CD8-positive, alpha-beta memory T cell (primary cell): ENCODE results near the gene ASF1B. TPM values are rescaled to one million over a fixed set of nuclear protein-coding genes. Genes with fewer than 3 reads are reported as not detected.
"Not testable (repeated sequence)": the region's sequence is repeated elsewhere in the genome, so short reads cannot be mapped to it uniquely, and the experiment has no call there.

Experiments
- CTCF ChIA-PET: fragments of 350-600 bp; sonication (Branson Sonifier 250); formaldehyde crosslinking; loops from one replicate; lab custom pipeline; 2021; ENCODE audit warnings: antibody characterized with exemption; lab: Charles Lee
- POLR2A ChIA-PET: fragments of 350-600 bp; sonication (Branson Sonifier 250); formaldehyde crosslinking; loops from one replicate; lab custom pipeline; 2021; ENCODE audit warnings: antibody characterized with exemption; lab: Charles Lee
- DNase-seq, 5 donors: peaks; one replicate each; pipeline versions ENCODE4 v3.0.0 to v3.0.0-alpha.2; 2020 to 2022; ENCODE audit warnings: mixed read lengths in 1 of 5
- H3K27ac ChIP-seq: one replicate; pipeline ENCODE4 v1.7.0; 2013; ENCODE audit warnings: low read depth, mild to moderate bottlenecking, low read length, moderate library complexity
- H3K27me3 ChIP-seq: 2 replicates; pipeline ENCODE4 v1.7.0; 2013; ENCODE audit warnings: low read length, mild to moderate bottlenecking; ENCODE audit not compliant: insufficient read depth, poor library complexity, severe bottlenecking
- H3K36me3 ChIP-seq: 2 replicates; pipeline ENCODE4 v1.7.0; 2013; ENCODE audit warnings: mild to moderate bottlenecking, low read length, moderate library complexity; ENCODE audit not compliant: insufficient read depth
- H3K4me1 ChIP-seq: 2 replicates; pipeline ENCODE4 v1.7.0; 2013; ENCODE audit warnings: mild to moderate bottlenecking, low read length, moderate library complexity; ENCODE audit not compliant: insufficient read depth
- H3K4me3 ChIP-seq: 2 replicates; pipeline ENCODE4 v1.7.0; 2013; ENCODE audit warnings: mild to moderate bottlenecking, low read length
- H3K9me3 ChIP-seq: 2 replicates; pipeline ENCODE4 v1.7.0; 2013; ENCODE audit warnings: mild to moderate bottlenecking, low read length
- H3K27ac Mint-ChIP-seq, 8 donors: one replicate each; pipeline ENCODE4 v1.8.0; 2020 to 2021; ENCODE audit warnings: mixed read lengths in 8 of 8, mild to moderate bottlenecking in 6 of 8, inconsistent platforms in 3 of 8, moderate library complexity in 3 of 8
- H3K27me3 Mint-ChIP-seq, 2 donors: one replicate each; pipeline ENCODE4 v1.8.0; 2020 to 2021; ENCODE audit warnings: mixed read lengths in 2 of 2, mild to moderate bottlenecking in 1 of 2, moderate library complexity in 1 of 2
- H3K36me3 Mint-ChIP-seq, 3 donors: one replicate each; pipeline ENCODE4 v1.8.0; 2020 to 2021; ENCODE audit warnings: mixed read lengths in 3 of 3, inconsistent platforms in 1 of 3, mild to moderate bottlenecking in 1 of 3
- H3K4me1 Mint-ChIP-seq, 3 donors: one replicate each; pipeline ENCODE4 v1.8.0; 2020 to 2021; ENCODE audit warnings: mixed read lengths in 3 of 3, inconsistent platforms in 1 of 3, mild to moderate bottlenecking in 1 of 3
- H3K4me3 Mint-ChIP-seq, 7 donors: one replicate each; pipeline ENCODE4 v1.8.0; 2020 to 2021; ENCODE audit warnings: mixed read lengths in 7 of 7, mild to moderate bottlenecking in 6 of 7, moderate library complexity in 4 of 7, inconsistent platforms in 2 of 7
- H3K9me3 Mint-ChIP-seq, 5 donors: one replicate each; pipeline ENCODE4 v1.8.0; 2020 to 2022; ENCODE audit warnings: mixed read lengths in 5 of 5, mild to moderate bottlenecking in 3 of 5, moderate library complexity in 2 of 5, inconsistent platforms in 1 of 5
- polyA plus RNA-seq: library from polyadenylated mRNA; unstranded; fragments of 300-500 nt; fragmentation: Illumina TruSeq; gene quantifications from one replicate; pipeline ENCODE4 v1.2.3, GENCODE V29; 2021
- total RNA-seq, 2 experiments: library from RNA; stranded (reverse); gene quantifications; one replicate each; pipeline ENCODE4 v1.2.3, GENCODE V29; 2021

ASF1B gene
- total RNA-seq = 10 to 100 TPM; 75.0 to 76.2 TPM
- 4.5 TPM for polyA plus RNA-seq

DNA sequence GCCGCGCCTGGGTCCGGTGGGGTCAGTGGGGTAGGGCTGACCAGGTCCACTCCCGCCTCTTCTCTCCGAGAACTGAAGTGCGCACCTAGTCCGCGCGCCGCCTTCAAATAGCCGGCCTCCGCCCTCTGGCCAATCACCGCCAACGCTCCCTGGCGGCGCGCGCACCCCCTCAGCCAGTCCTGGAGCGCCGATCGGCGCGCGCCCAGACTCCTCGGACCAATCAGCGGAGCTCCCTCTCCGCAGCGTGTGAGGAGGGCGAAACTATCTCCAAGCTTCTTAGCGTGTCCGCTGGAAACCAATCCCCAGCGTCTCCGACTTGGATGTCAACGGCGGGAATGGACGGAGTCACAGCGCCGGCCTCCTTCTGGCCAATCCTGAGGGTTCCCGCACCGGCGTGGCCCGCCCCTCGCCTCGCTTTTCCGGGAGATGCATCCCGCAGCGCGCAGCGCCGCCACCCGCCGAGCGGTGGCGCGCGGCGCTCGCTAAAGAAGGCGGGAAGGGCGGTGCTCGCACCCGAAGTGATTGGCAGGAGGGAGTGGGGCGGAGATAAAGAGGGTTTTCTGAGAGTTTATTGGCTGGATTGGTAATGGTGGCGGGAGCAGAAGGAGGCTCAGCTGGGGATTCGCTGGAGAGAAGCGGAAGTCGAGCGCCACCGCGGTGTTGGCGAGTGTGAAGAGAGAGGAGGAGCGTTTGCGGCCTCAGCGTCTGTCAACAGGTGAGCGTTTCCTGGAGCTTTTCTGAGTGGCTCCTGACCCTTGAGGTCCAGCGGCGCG is at the start of gene ASF1B:
Gene ASF1B, minus strand, starts transcription at position 81 of the 773 bp plus-strand sequence. CDS start 133 bp downstream, outside the sequence.
- peak; percentile 93 to 99 (median 99) for DNase-seq
- peak within 1 kb of the TSS; percentile 93 for H3K27ac ChIP-seq
- no peaks in the 10 kb centered on the region for H3K9me3 ChIP-seq
- H3K4me1 ChIP-seq = peaks cover 15% of the 10 kb centered on the region
- Mint-ChIP-seq H3K4me1 (peaks cover 16 to 32% (median 29%) of the 10 kb centered on the region in 3 donors), H3K27ac (peak within 1 kb of the TSS; percentile 70 to 98 (median 94)), H3K27me3 (no peaks in the 10 kb centered on the region), H3K9me3 (no peaks in the 10 kb centered on the region), H3K4me3 (peak within 1 kb of the TSS; percentile 83 to 94 (median 90)), H3K36me3 (peaks cover 0 to 8% (median 3%) of the 10 kb centered on the region in 3 donors)
- ChIA-PET CTCF (interaction anchor here (0.6 to 3.8 kb wide), 95 partner anchors 10 to 988 kb away, joined by 3 to 61 read pairs (median 4); partner anchors contain the start of genes ADGRE5, C19orf67, DCAF15 and MISP3), POLR2A (interaction anchor here (0.6 to 1.9 kb wide), 27 partner anchors 11 to 382 kb away, joined by 3 to 15 read pairs (median 4); partner anchors contain the start of genes ADGRE5, BRME1, CC2D1A and DNAJB1)
- H3K36me3 ChIP-seq = no peaks in the 10 kb centered on the region
- H3K27me3 ChIP-seq = no peaks in the 10 kb centered on the region
- peak within 1 kb of the TSS; percentile 85 for H3K4me3 ChIP-seq

DNA sequence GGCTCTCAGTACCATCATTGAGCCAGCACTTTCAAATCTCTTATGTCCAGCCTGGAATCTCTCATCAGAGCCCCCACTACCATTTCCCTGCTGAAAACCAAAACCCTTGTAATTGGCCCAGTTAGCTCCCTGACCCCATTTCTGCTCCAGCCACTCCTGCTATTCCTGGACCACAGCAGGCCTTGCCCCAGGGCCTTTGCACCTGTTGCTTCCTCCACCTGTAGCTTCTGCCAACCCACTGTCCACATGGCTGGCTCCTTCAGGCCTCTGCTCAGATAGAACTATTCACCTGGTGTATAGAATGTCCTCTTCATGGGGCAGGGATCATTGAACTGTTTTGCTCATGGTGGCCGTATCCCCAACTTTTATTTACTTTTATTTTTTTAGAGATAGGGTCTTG is 49.3 kb upstream of the ASF1B start:
- H3K27ac ChIP-seq, H3K36me3 Mint-ChIP-seq, H3K27ac Mint-ChIP-seq, H3K4me1 ChIP-seq, H3K9me3 ChIP-seq, H3K27me3 ChIP-seq, DNase-seq, POLR2A ChIA-PET, H3K36me3 ChIP-seq, H3K4me3 ChIP-seq, H3K9me3 Mint-ChIP-seq, H3K27me3 Mint-ChIP-seq: not testable (repeated sequence)
- peak overlapping the region in 1 of 7 donors; percentile 61 for H3K4me3 Mint-ChIP-seq
- CTCF ChIA-PET = interaction anchor here (1.4 kb wide), 1 partner anchor 234 kb away, joined by 3 read pairs; no protein-coding TSS in a partner anchor
- H3K4me1 Mint-ChIP-seq = peaks cover 4 to 10% (median 5%) of the 10 kb centered on the region in 3 donors

DNA sequence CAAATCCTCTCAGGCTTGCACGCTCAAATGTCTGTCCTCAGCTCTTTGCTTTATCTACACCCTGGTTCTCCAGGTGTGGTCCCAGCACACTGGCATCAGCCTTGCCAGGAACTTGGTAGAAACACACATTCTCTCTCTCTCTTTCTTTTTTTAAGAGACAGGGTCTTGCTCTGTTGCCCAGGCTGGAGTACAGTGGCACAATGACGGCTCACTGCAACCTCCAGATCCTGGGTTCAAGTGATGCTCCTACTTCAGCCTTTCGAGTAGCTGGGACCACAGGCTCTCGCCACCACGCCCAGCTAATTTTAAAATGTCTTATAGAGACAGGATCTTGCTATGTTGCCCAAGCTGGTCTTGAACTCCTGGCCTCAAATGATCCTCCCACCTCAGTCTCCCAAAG is 48.8 kb upstream of the ASF1B start:
- Histone ChIP-seq H3K27me3 (no peaks in the 10 kb centered on the region), H3K4me1 (no peaks in the 10 kb centered on the region), H3K9me3 (no peaks in the 10 kb centered on the region), H3K4me3 (no peak overlapping the region), H3K36me3 (no peaks in the 10 kb centered on the region), H3K27ac (no peak overlapping the region)
- ChIA-PET POLR2A (no interaction called here), CTCF (interaction anchor here (1.4 kb wide), 1 partner anchor 235 kb away, joined by 3 read pairs; no protein-coding TSS in a partner anchor)
- peaks cover 0 to 5% (median 0%) of the 10 kb centered on the region in 3 donors for H3K4me1 Mint-ChIP-seq
- H3K9me3 Mint-ChIP-seq = no peaks in the 10 kb centered on the region
- H3K27ac Mint-ChIP-seq = peak overlapping the region in 2 of 8 donors; percentile 36 to 59
- no peak overlapping the region for H3K4me3 Mint-ChIP-seq
- no peaks in the 10 kb centered on the region for H3K27me3 Mint-ChIP-seq
- no peak for DNase-seq
- peaks cover 0 to 2% (median 0%) of the 10 kb centered on the region in 3 donors for H3K36me3 Mint-ChIP-seq

DNA sequence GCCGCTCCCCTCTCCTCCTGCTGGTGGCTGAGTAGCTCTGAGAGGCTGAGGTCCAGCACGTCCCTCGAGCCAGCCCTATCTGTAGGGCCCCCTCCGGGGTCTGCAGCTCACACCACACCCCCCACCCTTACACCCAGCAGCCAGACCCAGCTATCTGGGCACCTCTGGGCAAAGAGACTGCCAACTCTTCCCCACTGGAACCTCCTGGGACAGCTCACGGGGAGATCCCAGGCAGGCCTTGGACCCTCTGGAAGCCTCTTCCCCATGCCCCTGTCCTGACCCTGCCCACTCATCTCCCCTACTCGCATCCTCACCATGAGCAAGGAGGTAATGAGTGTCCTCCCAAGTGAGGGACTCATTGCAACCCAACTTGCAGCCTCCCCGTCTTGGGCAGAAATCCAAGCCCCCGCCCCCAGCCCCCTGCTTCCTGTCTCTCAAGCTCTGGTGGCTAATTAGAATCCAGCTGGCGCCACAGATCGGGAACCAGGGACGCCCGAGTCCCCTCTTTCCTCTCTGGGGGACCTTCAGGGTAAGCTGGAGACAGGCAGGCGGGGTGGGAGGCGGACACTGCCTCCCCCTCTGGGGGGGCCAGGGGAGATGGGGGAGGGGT is 47.5 kb upstream of the ASF1B start:
- H3K36me3 Mint-ChIP-seq = peaks cover 0 to 2% (median 0%) of the 10 kb centered on the region in 3 donors
- CTCF ChIA-PET = interaction anchor here (0.7 kb wide), 1 partner anchor 19 kb away, joined by 3 read pairs; no protein-coding TSS in a partner anchor
- Histone ChIP-seq H3K27me3 (no peaks in the 10 kb centered on the region), H3K36me3 (no peaks in the 10 kb centered on the region), H3K27ac (no peak overlapping the region), H3K4me3 (no peak overlapping the region), H3K4me1 (no peaks in the 10 kb centered on the region), H3K9me3 (no peaks in the 10 kb centered on the region)
- H3K27ac Mint-ChIP-seq = peak overlapping the region in 1 of 8 donors; percentile 9
- no peaks in the 10 kb centered on the region for H3K27me3 Mint-ChIP-seq
- POLR2A ChIA-PET = interaction anchor here (0.6 kb wide), 1 partner anchor 222 kb away, joined by 4 read pairs; no protein-coding TSS in a partner anchor
- no peaks in the 10 kb centered on the region for H3K9me3 Mint-ChIP-seq
- peaks cover 0 to 5% (median 0%) of the 10 kb centered on the region in 3 donors for H3K4me1 Mint-ChIP-seq
- no peak for DNase-seq
- no peak overlapping the region for H3K4me3 Mint-ChIP-seq

DNA sequence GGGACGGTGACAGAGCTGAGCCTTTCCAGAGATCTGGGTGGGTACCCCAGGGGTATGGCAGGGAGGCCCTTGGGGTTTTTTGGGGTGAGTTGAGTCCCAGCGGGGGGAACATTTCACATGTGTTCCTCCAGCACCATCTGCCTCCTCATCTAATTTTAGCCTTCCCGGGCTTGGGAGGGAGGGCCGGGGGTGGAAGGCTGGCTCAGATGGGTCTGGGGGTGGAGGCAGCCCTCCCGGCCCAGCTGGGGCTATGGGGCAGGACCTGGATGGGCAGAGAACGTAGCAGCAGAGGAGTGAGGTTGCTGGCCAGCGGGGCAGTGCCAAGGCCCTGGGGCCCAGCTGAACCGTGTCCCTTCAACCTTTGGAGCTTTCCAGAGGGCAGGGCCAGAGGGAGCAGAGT is 46.1 kb upstream of the ASF1B start:
- POLR2A ChIA-PET = no interaction called here
- H3K27ac ChIP-seq = no peak overlapping the region

DNA sequence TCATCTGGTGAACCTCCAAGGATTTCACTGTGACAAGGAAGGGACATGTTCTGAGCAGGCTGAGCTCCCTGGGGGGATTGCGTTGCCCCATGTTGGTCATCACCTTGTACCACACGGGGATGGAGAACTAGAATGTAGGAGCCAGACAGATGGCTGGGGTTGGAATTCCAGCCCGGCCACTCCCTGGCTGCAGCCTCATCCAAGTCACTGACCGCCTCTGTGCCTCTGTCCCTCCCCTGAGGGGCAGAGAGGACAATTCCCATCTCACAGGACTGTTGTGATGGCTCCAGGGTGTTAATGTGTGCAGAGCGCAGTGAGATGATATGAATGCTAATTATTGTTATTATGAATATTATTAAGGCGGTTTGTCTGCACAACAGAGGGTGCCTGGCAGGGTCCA is 45.5 kb upstream of the ASF1B start:
- H3K9me3 Mint-ChIP-seq = no peaks in the 10 kb centered on the region
- ChIA-PET POLR2A (no interaction called here), CTCF (no interaction called here)
- H3K36me3 Mint-ChIP-seq = peaks cover 0 to 6% (median 2%) of the 10 kb centered on the region in 3 donors
- H3K27me3 Mint-ChIP-seq = no peaks in the 10 kb centered on the region
- no peak overlapping the region for H3K27ac ChIP-seq
- no peaks in the 10 kb centered on the region for H3K27me3 ChIP-seq
- peaks cover 0 to 5% (median 0%) of the 10 kb centered on the region in 3 donors for H3K4me1 Mint-ChIP-seq
- H3K9me3 ChIP-seq = no peaks in the 10 kb centered on the region
- no peaks in the 10 kb centered on the region for H3K4me1 ChIP-seq
- no peak overlapping the region for H3K27ac Mint-ChIP-seq
- H3K4me3 ChIP-seq = no peak overlapping the region
- DNase-seq = no peak
- H3K36me3 ChIP-seq = no peaks in the 10 kb centered on the region
- H3K4me3 Mint-ChIP-seq = no peak overlapping the region

More for the DNA sequence above, 46.1 kb upstream of the ASF1B start:
- DNase-seq = no peak
- H3K4me1 ChIP-seq = no peaks in the 10 kb centered on the region
- no peak overlapping the region for H3K4me3 Mint-ChIP-seq
- no peaks in the 10 kb centered on the region for H3K9me3 ChIP-seq
- no peaks in the 10 kb centered on the region for H3K27me3 ChIP-seq
- no peak overlapping the region for H3K4me3 ChIP-seq
- H3K9me3 Mint-ChIP-seq = no peaks in the 10 kb centered on the region
- H3K36me3 ChIP-seq = no peaks in the 10 kb centered on the region
- H3K36me3 Mint-ChIP-seq = peaks cover 0 to 2% (median 0%) of the 10 kb centered on the region in 3 donors
- CTCF ChIA-PET = no interaction called here
- H3K27me3 Mint-ChIP-seq = no peaks in the 10 kb centered on the region
- H3K4me1 Mint-ChIP-seq = peaks cover 0 to 5% (median 0%) of the 10 kb centered on the region in 3 donors
- H3K27ac Mint-ChIP-seq = no peak overlapping the region

DNA sequence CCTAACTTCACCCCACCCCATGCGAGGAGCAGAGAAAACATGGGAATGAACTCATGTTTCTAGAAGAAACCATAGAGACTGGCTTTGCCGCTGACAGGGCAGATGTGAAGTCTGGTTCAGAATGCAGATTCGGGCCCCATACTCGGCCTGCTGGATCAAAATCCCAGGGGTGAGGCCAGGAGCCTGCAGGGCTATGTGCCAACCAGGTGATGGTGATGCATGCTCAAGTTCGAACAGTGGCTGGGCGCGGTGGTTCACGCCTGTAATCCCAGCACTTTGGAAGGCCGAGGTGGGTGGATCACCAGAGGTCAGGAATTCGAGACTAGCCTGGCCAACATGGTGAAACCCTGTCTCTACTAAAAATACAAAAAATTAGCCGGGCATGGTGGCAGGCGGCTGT is 44.8 kb upstream of the ASF1B start:
- H3K4me1 ChIP-seq, CTCF ChIA-PET, H3K4me3 Mint-ChIP-seq, H3K4me3 ChIP-seq, H3K9me3 ChIP-seq, DNase-seq, H3K36me3 Mint-ChIP-seq, H3K27ac Mint-ChIP-seq, H3K27me3 ChIP-seq, H3K9me3 Mint-ChIP-seq, H3K27me3 Mint-ChIP-seq, H3K4me1 Mint-ChIP-seq, POLR2A ChIA-PET, H3K36me3 ChIP-seq, H3K27ac ChIP-seq: not testable (repeated sequence)
